GM19455 (cell line): ENCODE results near the gene IL22RA1.

Source experiments
- ATAC-seq: cut with Tn5 transposase; IDR thresholded peaks from one replicate; pipeline ENCODE4 v1.9.1; 2021; ENCODE audit not compliant: unreplicated experiment

The IL22RA1 gene

GRCh38 chr1:24138476-24139221 lies 4.3 kb downstream of the IL22RA1 start:
- no peak for ATAC-seq

GRCh38 chr1:24136956-24137539 lies 5.9 kb downstream of the IL22RA1 start:
- no peak for ATAC-seq

- ATAC-seq, result no peak
Observed at GRCh38 chr1:24134376-24134775, 8.6 kb downstream of the IL22RA1 start.

GRCh38 chr1:24133819-24134218 lies 9.1 kb downstream of the IL22RA1 start:
- no peak for ATAC-seq

GRCh38 chr1:24130385-24130784 lies 12.6 kb downstream of the IL22RA1 start:
- no peak for ATAC-seq

- ATAC-seq, result no peak
Observed at GRCh38 chr1:24127801-24128363, 15.1 kb downstream of the IL22RA1 start.

- ATAC-seq, result no peak
Observed at GRCh38 chr1:24127134-24127800, 15.7 kb downstream of the IL22RA1 start.

- no peak for ATAC-seq
Observed at GRCh38 chr1:24126672-24127023, 16.3 kb downstream of the IL22RA1 start.

- ATAC-seq, result no peak
Observed at GRCh38 chr1:24126018-24126671, 16.8 kb downstream of the IL22RA1 start.

GRCh38 chr1:24125456-24125855 lies 17.5 kb downstream of the IL22RA1 start:
- no peak for ATAC-seq

GRCh38 chr1:24124980-24125379 lies 18.0 kb downstream of the IL22RA1 start:
- no peak for ATAC-seq

GRCh38 chr1:24123611-24124010 lies 19.3 kb downstream of the IL22RA1 start:
- no peak for ATAC-seq

- ATAC-seq, result no peak
Observed at GRCh38 chr1:24122776-24123175, 20.2 kb downstream of the IL22RA1 start.

- ATAC-seq, result no peak
Observed at GRCh38 chr1:24121406-24121805, 21.5 kb downstream of the IL22RA1 start.

GRCh38 chr1:24120965-24121364 lies 22.0 kb downstream of the IL22RA1 start:
- ATAC-seq, result no peak

- no peak for ATAC-seq
Observed at GRCh38 chr1:24119859-24120756, 22.8 kb downstream of the IL22RA1 start.

GRCh38 chr1:24119489-24119858 lies 23.5 kb downstream of the IL22RA1 start:
- ATAC-seq, result no peak

GRCh38 chr1:24118410-24119242 lies 24.3 kb downstream of the IL22RA1 start:
- ATAC-seq, result no peak

- ATAC-seq, result no peak
Observed at GRCh38 chr1:24117722-24118409, 25.1 kb downstream of the IL22RA1 start.
